ENCODE data around the gene KRT35. TPM values are rescaled to one million over a fixed set of nuclear protein-coding genes. Genes with fewer than 3 reads are reported as not detected.

The KRT35 gene
- total and polyA plus RNA-seq, 2 of the 13 experiments (the other 11 are each of a cell fraction or from before 2014, with no cell fraction given): not detected

- no peak for TF ChIP-seq KIAA2018 (CRISPR knock-in tag; IDR thresholded peaks at IDR 0.05; ENCODE audit: borderline replicate concordance)
- TF ChIP-seq PITX1 (CRISPR knock-in tag; IDR thresholded peaks at IDR 0.05): no peak
- TF ChIP-seq TRIM22 (IDR thresholded peaks at IDR 0.05): no peak
- TF ChIP-seq ZNF138 (CRISPR knock-in tag; IDR thresholded peaks at IDR 0.05; ENCODE audit: low read depth): no peak
- TF ChIP-seq ZNF501 (CRISPR knock-in tag; IDR thresholded peaks at IDR 0.05): no peak
- no peak for TF ChIP-seq PHF20 (CRISPR knock-in tag; IDR thresholded peaks at IDR 0.05)
- no peak for TF ChIP-seq SNAPC2 (CRISPR knock-in tag; IDR thresholded peaks at IDR 0.05)
- no peak for TF ChIP-seq ZNF350 (CRISPR knock-in tag; IDR thresholded peaks at IDR 0.05; ENCODE audit: borderline replicate concordance, low read depth)
- TF ChIP-seq ATRX (CRISPR knock-in tag; IDR thresholded peaks at IDR 0.05; ENCODE audit: borderline replicate concordance): no peak
- no peak for TF ChIP-seq SRY (CRISPR knock-in tag; IDR thresholded peaks at IDR 0.05)
- TF ChIP-seq ADNP (CRISPR knock-in tag; IDR thresholded peaks at IDR 0.05): peak; percentile 49; the same call in 1 of the 2 replicates
- TF ChIP-seq TEAD3 (CRISPR knock-in tag; optimal IDR thresholded peaks at IDR 0.05; ENCODE audit: borderline replicate concordance): peak; percentile 94
- no peak for TF ChIP-seq ZNF589 (CRISPR knock-in tag; conservative IDR thresholded peaks at IDR 0.05)
- TF ChIP-seq ZNF430 (CRISPR knock-in tag; IDR thresholded peaks at IDR 0.05): no peak
- TF ChIP-seq NFYC (CRISPR knock-in tag; IDR thresholded peaks at IDR 0.05): 0 out of 2 replicates have a peak, but pooled peaks have one; percentile 25
- no peak for TF ChIP-seq ZBTB21 (CRISPR knock-in tag; IDR thresholded peaks at IDR 0.05)
- TF ChIP-seq XRCC5 (optimal IDR thresholded peaks at IDR 0.05; ENCODE audit: low read length): no peak
- peak; percentile 63; the same call in 1 of the 2 replicates for TF ChIP-seq SP5 (CRISPR knock-in tag; IDR thresholded peaks at IDR 0.05; ENCODE audit: borderline replicate concordance, low read depth)
- no peak for TF ChIP-seq ZNF12 (CRISPR knock-in tag; IDR thresholded peaks at IDR 0.05)
Measured at GRCh38 chr17:41521574-41522261, 40.8 kb upstream of the KRT35 start (continued).
